AG04449 (cell line): ENCODE results near the gene MVB12B.

Experiments used
- CTCF ChIA-PET: fragments of 350-600 bp; formaldehyde crosslinking; extraction: SDS; loops from one replicate; lab custom pipeline; 2021; ENCODE audit warnings: antibody characterized with exemption; lab: Yijun Ruan, JAX
- POLR2A ChIA-PET: fragments of 400-600, 350-600 bp; formaldehyde crosslinking; extraction: SDS; loops from one replicate; lab custom pipeline; 2020; ENCODE audit warnings: antibody characterized with exemption, inconsistent platforms; lab: Yijun Ruan, JAX
- DNase-seq: peaks from one replicate; pipeline ENCODE4 v3.0.0-alpha.2; 2010; ENCODE audit warnings: low read depth, low spot score
- H3K4me3 ChIP-seq: 2 replicates; pipeline ENCODE4 v1.5.1; 2011; ENCODE audit warnings: low read depth, mild to moderate bottlenecking, control low read depth, low read length
- CTCF ChIP-seq: IDR thresholded peaks from one replicate; pipeline ENCODE4 v1.5.1; 2011; ENCODE audit warnings: mild to moderate bottlenecking, moderate library complexity, low read length, control low read depth, inconsistent platforms; ENCODE audit not compliant: insufficient read depth; ENCODE audit errors: missing control alignments

Gene MVB12B

GRCh38 chr9:126450668-126451205 lies 124.1 kb downstream of the MVB12B start:
- ChIA-PET CTCF (interaction anchor here (1.0 to 2.1 kb wide), 4 partner anchors 10 to 64 kb away, joined by 3 to 11 read pairs (median 4); no protein-coding TSS in a partner anchor), POLR2A (no interaction called here)
- DNase-seq, result no peak
- TF ChIP-seq CTCF, result no peak
- no peak overlapping the region for H3K4me3 ChIP-seq

- no peak for TF ChIP-seq CTCF
- ChIA-PET CTCF (interaction anchor here (1.0 to 2.1 kb wide), 3 partner anchors 17 to 65 kb away, joined by 3 to 11 read pairs (median 4); no protein-coding TSS in a partner anchor), POLR2A (no interaction called here)
- no peak for DNase-seq
- no peak overlapping the region for H3K4me3 ChIP-seq
Measured at GRCh38 chr9:126451316-126451885, 124.8 kb downstream of the MVB12B start.

GRCh38 chr9:126452106-126452505 lies 125.5 kb downstream of the MVB12B start:
- no peak for TF ChIP-seq CTCF
- DNase-seq, result no peak
- H3K4me3 ChIP-seq, result no peak overlapping the region
- ChIA-PET POLR2A (no interaction called here), CTCF (interaction anchor here (1.1 to 2.1 kb wide), 3 partner anchors 17 to 53 kb away, joined by 4 to 11 read pairs (median 4); no protein-coding TSS in a partner anchor)

- no peak for TF ChIP-seq CTCF
- POLR2A ChIA-PET, result interaction anchor here (0.5 kb wide), 1 partner anchor 33 kb away, joined by 4 read pairs; no protein-coding TSS in a partner anchor
- no peak for DNase-seq
- CTCF ChIA-PET, result interaction anchor here (1.0 to 1.1 kb wide), 2 partner anchors 11 to 54 kb away, joined by 3 to 4 read pairs; no protein-coding TSS in a partner anchor
- H3K4me3 ChIP-seq, result no peak overlapping the region
Measured at GRCh38 chr9:126453156-126453963, 126.7 kb downstream of the MVB12B start.

- POLR2A ChIA-PET, result no interaction called here
Measured at GRCh38 chr9:126454215-126454614, 127.6 kb downstream of the MVB12B start.

More at GRCh38 chr9:126454215-126454614, 127.6 kb downstream of the MVB12B start:
- no peak overlapping the region for H3K4me3 ChIP-seq
- no peak for TF ChIP-seq CTCF
- no peak for DNase-seq
- CTCF ChIA-PET, result interaction anchor here (1.0 kb wide), 1 partner anchor 45 kb away, joined by 3 read pairs; no protein-coding TSS in a partner anchor
